K562 treated with DMSO at 1 percent for 4 hours (cell line): ENCODE results near the gene HSD3B2. TPM values are rescaled to one million over a fixed set of nuclear protein-coding genes. Genes with fewer than 3 reads are reported as not detected.

Experiments
- total RNA-seq: library from RNA; unstranded; fragments of 300-600 nt; gene quantifications from 2 replicates; pipeline ENCODE4 v1.2.3, GENCODE V29; 2022; ENCODE audit not compliant: insufficient read depth

HSD3B2 gene
- total RNA-seq, result not detected in 2 replicates

GRCh38 chr1:119414950-119415349, at the start of gene HSD3B2:
Gene HSD3B2, plus strand, starts transcription at chr1:119415150. Its CDS starts 270 bp downstream, at chr1:119415420.

DNA sequence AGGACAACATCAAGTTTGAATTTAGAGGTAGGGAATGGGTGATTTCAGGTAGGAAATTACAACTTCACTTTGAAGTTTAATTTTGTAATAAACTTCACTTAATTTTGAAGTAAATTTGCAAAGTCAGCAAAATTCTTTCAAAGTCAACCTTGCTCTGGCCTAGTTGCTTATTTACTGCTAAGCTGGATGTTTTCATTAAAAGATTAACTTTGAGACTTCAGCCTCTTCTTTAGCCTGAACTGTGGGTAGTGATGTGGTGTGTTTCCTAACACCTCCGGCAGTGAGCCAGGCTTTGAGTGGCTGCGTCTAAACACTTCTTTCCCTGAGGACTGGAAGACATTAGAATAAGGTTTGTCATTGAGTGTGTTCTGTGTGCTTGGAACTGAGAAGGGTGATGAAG, 46.4 kb upstream of the HSD3B2 start, which contains the start of gene HAO2:
Gene HAO2, plus strand, starts transcription at position 232 of the 400 bp plus-strand sequence. CDS start 12,301 bp downstream, outside the sequence.

Other genes with a start within 250 kb of the HSD3B2 start
- gene HAO2, start 46.4 kb upstream of the HSD3B2 start, total RNA-seq, result not detected in 2 replicates
- not detected in 2 replicates for gene HSD3B1, start 92.1 kb downstream of the HSD3B2 start, total RNA-seq
- 5.7 and 7.7 TPM in 2 replicates for gene ZNF697, start 233.1 kb downstream of the HSD3B2 start, total RNA-seq